NCI-H526 treated with DMSO at 0.1 percent for 48 hours (cell line): ENCODE results near the gene NT5C3A.
"Not testable (repeated sequence)": the region's sequence is repeated elsewhere in the genome, so short reads cannot be mapped to it uniquely, and the experiment has no call there.

Experiments
- DNase-seq: peaks from one replicate; lab custom pipeline; 2025; lab: John Stamatoyannopoulos, UW

NT5C3A gene

GRCh38 chr7:32979902-32980301 is 82.7 kb downstream of the NT5C3A start:
- not testable (repeated sequence) for DNase-seq

- not testable (repeated sequence) for DNase-seq
These were observed 83.3 kb downstream of the NT5C3A start for GRCh38 chr7:32979246-32979645.

- DNase-seq, result not testable (repeated sequence)
These were observed 85.4 kb downstream of the NT5C3A start for GRCh38 chr7:32977159-32977558.

GRCh38 chr7:32971967-32972366 is 90.6 kb downstream of the NT5C3A start:
- DNase-seq, result not testable (repeated sequence)

- DNase-seq, result not testable (repeated sequence)
These were observed 95.4 kb downstream of the NT5C3A start for GRCh38 chr7:32967268-32967582.

GRCh38 chr7:32966489-32967267 is 95.9 kb downstream of the NT5C3A start:
- not testable (repeated sequence) for DNase-seq

GRCh38 chr7:32964461-32965159 is 98.0 kb downstream of the NT5C3A start:
- not testable (repeated sequence) for DNase-seq
